Endothelial cell of umbilical vein (primary cell): Measurements from ENCODE around the gene SCPEP1.

Experiments used
- CTCF ChIP-seq, 2 donors: IDR thresholded peaks; 1 replicate in 1 of 2; 2 replicates in 1 of 2; pipeline ENCODE4 v1.5.1; 2011; ENCODE audit warnings: low read length in 2 of 2, mild to moderate bottlenecking in 2 of 2, moderate library complexity in 2 of 2, control low read depth in 1 of 2, inconsistent platforms in 1 of 2, low read depth in 1 of 2; ENCODE audit not compliant: insufficient read depth in 1 of 2; ENCODE audit errors: extremely low read depth in 1 of 2
- EZH2 ChIP-seq: IDR thresholded peaks from 2 replicates; pipeline ENCODE4 v1.6.1; 2012; ENCODE audit warnings: borderline replicate concordance, low read depth, mild to moderate bottlenecking, moderate library complexity, low read length, inconsistent platforms; ENCODE audit not compliant: severe bottlenecking
- JUN ChIP-seq: IDR thresholded peaks from 2 replicates; pipeline ENCODE4 v1.6.1; 2011; ENCODE audit warnings: borderline replicate concordance, low read depth; ENCODE audit not compliant: insufficient read length, insufficient read depth
- MYC ChIP-seq: IDR thresholded peaks from one replicate; pipeline ENCODE4 v1.6.1; 2011; ENCODE audit warnings: mild to moderate bottlenecking, low read depth, low read length
- POLR2A ChIP-seq: IDR thresholded peaks from 2 replicates; pipeline ENCODE4 v1.6.1; 2012; ENCODE audit warnings: low read depth, mild to moderate bottlenecking, control low read depth, low read length
- POLR2AphosphoS5 ChIP-seq: IDR thresholded peaks from 2 replicates; pipeline ENCODE4 v1.6.1; 2012; ENCODE audit warnings: low read depth, mild to moderate bottlenecking, control low read depth, low read length, moderate library complexity; ENCODE audit not compliant: insufficient read depth

- TF ChIP-seq POLR2A, result no peak
- TF ChIP-seq JUN, result no peak
- no peak for TF ChIP-seq CTCF (IDR thresholded peaks at IDR 0.05; ENCODE audit: extremely low read depth in 1 of 2, insufficient read depth in 1 of 2, low read depth in 1 of 2, low read length in 2 of 2)
- no peak for TF ChIP-seq EZH2
- no peak for TF ChIP-seq POLR2AphosphoS5
- no peak for TF ChIP-seq MYC
These were observed 57.1 kb downstream of the SCPEP1 start for GRCh38 chr17:57034807-57035754.
